Mucosa of gallbladder (tissue), 1 donor: ENCODE data around the gene CACNA1B. TPM values are rescaled to one million over a fixed set of nuclear protein-coding genes. Genes with fewer than 3 reads are reported as not detected.

ENCODE experiments used
- DNase-seq: peaks from one replicate; pipeline ENCODE4 v3.0.0-alpha.2; 2020; ENCODE audit warnings: low spot score
- total RNA-seq: library from RNA; stranded (reverse); gene quantifications from one replicate; pipeline ENCODE4 v1.2.1, GENCODE V29; 2021
- donor health status: DM: no; HTN: no; CAD: no.

The CACNA1B gene
- total RNA-seq, 1 donor from 2014 or later, result 0.43 TPM

DNA sequence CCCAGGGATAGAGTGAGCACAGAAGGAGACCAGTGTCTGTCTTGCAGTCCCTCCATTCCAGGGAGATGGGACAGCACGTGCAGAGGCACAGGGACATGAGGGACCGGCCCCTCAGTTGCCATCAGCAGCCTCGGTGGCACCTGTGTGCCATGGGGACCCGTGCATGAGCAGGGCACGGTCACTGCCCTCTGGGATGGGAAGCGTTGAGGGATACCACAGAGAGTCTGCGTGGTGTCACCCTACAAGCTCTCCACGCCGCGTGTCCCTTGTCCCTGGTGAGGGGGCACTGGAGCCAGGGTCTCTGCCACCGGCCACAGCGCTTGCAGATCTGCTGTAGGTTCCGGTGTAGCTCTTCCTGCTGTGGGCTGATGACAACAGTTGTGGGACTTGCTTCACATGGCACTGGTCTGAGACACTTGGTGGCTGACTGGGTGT, 108.1 kb downstream of the CACNA1B start:
- no peak for DNase-seq

DNA sequence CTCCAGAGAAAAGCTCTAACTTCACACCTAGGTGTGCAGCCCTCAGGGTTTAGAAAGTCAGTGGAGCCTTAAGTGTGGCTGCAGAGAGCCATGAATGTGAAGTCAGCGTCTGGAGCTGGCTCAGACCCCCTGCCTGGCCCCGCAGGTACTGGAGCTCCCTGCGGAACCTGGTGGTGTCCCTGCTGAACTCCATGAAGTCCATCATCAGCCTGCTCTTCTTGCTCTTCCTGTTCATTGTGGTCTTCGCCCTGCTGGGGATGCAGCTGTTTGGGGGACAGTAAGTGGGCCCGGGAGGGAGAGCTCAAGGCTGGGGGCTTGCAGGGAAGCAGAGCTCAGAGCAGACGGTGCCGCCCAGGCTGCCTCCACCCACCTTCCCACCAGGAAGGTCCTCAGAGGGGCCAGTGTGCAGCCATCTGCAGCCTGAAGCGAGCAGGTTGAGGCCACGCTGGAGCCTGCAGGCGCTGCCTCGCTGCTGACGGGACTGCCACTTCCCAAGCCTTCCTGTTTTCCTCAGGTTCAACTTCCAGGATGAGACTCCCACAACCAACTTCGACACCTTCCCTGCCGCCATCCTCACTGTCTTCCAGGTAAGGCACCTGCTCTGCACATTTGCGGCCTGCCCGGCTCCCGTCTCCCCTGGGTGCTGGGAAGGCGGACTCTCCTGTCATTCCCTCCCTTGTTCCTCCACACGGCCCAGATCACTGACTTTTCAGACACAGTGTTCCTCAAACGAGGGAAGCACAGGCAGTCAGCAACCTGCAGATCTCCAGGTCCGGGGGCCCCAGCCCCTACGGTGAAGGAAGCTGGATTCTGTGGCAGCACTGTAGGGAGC, 108.9 kb downstream of the CACNA1B start:
- DNase-seq, result no peak

DNA sequence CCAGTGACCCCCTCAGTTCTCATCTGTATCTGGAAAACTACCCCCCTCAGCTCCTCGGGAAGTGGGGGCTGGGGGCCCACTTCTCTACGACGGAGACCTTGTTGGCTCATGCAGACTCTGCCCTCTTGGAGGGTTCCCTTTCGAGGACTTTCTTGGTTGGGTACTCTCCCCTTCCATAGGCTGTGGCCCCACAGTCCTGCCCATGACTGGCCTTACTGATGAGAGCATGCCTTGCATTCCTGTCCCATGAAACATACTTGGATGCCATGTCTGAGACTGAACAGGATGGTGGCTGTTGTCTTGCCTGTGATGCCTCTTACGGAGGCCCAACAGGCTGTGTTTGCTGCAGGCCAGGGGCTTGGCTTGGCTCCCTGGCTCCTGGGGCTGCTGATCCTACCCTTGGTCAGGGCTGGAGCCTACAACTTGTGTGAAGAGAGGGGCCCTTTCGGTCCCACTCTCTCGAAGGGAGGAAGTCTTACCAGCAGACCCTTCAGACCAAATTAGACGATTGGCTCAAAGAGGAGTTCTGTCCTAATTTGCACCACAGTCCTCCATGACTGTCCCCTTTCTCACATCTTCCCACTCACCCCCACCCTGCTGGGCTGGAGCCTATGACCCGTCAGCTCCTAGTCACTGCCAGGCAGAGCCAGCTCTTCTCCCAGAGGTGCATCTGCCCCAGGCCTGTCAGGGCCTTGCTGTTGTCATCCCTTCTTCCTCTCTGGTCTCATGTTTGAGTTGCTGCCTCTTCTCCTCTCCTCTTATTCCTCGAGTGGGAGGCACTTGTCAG, 109.9 kb downstream of the CACNA1B start:
- no peak for DNase-seq

DNA sequence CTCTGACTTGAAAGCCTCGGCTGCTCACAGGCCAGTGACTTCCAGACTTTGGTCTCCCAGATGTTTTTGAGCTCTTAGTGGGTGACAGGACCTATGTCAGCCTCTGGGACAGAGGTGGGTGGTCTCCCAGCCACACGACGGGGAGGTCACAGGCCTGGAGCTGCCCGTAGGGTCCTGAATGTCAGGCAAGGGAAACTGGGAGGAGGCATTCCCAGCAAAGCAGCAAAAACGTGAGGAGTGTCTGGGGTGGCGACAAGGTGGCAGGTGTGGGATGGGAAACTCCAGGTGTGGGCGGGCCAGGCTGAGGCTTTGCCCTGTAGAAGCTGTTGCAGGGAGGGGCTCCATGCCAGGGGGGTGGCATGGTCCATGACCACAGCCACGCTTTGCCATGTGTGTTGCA, 110.5 kb downstream of the CACNA1B start:
- DNase-seq, result no peak

DNA sequence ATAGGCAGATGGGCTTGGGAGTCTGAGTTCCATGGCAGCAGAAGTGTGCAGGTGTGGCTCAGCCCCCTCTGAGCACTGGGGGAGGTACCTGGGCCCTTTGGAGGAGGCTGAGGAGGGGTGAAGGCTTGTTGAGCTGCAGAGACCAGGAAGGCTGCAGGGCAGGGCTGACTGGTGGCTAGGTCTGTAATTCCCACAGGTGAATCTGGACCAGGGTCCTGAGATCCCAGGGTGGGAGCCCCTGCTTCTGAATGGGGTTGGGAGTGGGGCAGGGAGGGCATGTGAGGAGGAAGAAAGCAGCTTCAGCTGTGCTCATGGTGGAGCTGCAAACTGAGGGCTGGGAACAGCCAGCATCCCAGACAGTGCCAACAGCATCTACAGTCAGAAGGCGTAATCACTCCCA, 111.1 kb downstream of the CACNA1B start:
- no peak for DNase-seq

DNA sequence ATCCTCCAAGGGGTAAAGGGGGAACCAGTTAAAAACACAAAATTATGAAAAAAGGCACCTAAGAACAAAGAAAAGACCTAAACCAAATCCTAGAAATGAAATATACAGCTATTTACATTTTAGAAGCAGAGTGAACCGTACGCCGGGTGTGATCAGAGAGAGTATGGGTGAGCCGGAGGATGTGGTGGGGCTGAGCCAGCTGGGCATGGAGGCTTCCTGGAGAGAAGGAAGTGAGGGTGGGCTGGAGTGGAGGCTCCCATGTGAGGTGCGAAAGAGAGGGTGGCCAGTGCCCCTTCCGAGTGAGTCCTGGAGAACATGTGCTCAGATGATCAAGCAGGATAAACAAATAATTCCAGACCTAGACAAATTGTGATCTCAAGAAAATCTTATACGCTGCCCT, 111.6 kb downstream of the CACNA1B start:
- DNase-seq, result no peak

DNA sequence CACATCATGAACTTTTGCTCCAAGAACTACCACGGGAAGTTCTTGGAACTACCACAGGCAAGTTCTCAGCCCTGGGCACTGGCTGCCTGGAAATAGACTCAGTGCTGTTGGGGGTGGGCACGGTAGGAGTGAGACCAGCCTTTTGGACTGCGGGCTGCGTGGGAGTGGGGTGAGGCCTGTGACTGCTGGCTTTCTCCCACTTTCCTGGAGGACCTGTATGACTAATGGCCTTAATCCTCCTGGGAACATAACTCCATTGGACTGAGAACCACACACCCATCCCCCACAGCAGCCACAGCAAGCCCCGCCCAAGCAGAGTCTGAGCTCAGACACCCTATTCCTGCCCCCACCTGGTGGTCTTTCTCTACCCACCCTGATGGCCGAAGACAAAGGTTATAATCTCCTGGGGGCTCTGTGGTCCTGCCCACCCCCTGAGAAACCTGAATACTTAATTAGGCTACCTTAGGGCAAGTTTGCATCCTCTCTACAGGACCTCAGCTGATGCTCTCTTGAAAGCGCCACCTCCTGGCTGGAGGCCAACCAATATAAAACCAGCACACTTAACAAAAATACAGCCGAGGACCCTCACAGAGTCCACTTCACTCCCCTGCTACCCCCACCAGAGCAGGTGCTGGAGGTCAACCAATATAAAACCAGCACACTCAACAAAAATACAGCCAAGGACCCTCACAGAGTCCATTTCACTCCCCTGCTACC, 112.6 kb downstream of the CACNA1B start:
- DNase-seq, result no peak

DNA sequence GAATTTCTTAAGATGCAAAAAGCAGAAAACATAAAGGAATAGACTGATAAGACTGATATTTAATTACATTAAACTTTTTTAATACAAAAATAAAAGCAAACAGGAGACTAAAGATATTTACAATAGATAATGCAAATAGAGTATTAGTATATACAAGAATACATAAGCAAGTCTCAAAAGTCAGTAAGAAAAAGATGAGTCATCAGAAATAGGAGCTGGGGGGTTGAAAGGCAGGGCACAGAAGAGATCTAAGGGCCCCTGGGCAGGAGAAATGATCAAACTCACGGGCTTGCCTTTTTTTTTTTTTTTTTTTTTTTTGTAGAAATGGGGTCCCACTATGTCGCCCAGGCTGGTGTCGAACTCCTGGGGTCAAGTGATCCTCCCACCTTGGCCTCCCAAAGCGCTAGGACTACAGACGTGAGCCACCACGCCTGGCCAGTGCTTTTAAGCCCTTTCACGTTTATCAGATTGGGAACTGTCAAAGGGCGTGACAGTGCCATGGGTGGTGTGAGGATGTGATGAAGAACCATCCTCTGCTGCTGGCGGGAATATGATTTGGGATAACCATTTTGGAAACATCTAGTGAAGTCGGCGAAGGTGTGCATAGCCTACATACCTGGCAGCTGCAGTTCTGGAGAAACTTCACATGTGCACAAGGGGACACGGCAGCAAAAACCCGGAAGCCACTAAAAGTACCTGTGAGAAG, 126.1 kb downstream of the CACNA1B start:
- no peak for DNase-seq

DNA sequence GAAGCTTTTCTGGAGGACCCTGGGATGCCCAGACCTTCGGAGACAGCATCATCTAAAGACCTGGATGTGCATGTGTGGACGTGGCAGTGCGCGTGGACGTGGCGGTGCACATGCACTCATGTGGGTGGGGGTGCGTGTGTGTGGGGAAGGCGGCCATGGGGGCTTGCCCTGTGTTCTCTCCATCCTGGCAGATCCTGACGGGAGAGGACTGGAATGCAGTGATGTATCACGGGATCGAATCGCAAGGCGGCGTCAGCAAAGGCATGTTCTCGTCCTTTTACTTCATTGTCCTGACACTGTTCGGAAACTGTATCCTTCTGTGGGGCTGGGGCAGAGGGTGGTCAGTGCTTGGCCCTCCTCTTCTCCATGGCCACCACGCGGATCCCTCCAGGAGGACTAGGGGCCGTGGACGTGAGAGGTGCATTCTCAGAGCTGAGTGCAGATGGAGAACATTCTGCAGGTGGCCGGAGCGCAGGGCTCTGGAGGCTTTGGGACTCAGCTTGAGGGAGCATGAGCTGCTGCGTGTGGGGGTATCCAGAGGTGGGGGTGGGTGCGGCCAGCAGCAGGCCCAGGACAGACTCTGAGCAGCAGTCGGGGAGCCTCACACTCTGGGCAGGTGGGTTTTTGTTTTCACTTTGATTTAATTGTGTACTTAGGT, 129.1 kb downstream of the CACNA1B start:
- DNase-seq, result no peak

DNA sequence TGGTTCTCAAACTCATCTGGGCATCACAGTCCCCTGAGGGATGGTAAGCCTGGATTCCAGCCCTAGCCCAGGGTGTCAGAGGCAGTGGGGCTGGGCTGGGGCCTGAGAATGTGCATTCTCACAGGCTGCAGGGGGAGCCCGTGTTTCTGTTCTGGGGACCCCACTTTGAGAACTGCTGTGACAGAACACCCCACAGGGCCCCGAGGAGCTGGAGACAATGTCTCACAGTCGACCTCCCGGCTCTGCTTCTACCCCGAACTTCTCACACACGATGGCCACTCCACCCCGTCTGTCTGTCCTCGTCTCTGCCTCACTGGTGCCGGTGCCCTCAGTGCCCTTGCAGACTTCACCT, 130.0 kb downstream of the CACNA1B start:
- DNase-seq, result no peak

DNA sequence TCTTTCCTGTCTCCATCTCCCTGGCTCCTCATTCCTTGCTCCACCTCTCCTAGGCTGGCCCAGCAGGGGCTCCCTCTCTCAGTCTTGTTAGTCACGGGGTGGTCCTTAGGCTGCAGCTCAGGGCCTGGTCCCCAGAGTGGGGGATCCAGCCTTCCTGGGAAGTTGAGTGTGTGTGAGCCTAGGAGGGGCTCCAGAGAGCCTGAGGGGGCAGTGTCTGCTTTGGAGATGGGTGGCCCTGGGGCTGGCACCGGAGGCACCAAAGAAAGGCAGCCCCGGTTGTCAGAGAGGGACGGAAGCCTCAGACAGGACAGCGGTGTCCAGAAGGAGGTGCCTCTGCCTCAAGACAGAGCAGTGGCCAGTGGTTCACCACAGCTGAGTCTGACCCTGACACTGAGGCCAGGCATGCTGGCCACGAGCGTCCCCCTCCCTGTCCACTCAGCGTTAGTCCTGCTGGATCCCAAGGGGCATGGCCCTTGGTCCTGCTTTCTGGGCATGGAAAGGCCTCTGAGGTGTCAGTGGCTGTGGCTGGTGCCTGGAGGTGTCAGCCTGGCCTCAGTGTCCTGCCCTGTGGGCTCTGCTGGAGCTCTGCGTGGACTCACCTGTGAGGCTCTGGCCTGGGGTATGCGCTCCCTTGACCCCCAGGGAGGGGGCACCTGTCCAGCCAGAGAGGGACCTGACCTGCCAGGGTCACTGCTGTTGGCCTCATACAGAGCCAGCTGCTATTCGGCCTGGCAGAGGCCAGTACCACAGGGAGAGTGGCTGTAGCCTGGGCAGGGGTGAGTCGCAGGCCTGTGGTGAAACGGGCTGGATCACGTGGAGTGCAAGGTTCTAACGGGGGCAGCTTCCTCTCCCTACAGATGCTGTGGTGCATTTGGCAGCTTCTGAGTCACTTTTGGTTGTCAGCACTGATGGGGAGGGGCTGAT, 130.6 kb downstream of the CACNA1B start:
- DNase-seq, result no peak

DNA sequence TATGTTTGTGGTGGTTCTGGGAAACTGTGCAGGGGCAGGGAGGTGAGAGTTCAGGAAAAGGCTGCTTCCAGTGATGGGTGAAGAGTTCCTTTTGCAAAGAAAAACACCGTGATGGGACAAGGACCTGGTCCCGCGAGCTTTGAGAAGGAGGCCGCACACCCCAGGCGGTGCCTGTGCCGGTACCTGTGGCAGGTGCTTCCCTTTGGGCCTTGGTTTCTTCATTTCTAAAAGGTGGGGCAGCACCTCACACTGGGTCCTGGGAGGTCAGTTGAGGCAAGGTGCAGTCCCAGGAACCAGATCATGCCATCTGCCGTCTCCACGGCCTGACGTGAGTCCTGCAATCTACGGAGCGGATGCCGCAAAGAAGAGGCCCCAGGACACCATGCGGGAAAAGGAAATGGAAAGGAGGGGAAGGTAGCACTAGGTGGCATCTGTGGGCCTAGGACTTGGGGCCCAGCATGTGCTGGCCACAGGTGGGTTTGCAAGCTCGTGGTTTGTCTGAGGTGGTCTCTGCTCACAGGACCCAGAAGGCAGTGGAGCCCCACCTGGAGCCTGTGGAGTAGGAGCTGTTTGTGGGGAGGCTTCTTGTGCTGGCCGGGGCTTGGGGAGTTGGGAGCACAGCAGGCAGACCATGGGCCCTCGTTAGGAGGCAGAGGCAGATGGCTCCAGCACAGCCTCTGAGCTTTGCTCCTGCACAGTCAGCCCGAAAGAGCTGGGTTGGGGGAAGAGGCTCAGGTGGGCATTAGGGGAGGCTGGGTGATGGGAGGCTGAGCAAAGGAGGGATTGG, 131.6 kb downstream of the CACNA1B start:
- no peak for DNase-seq

DNA sequence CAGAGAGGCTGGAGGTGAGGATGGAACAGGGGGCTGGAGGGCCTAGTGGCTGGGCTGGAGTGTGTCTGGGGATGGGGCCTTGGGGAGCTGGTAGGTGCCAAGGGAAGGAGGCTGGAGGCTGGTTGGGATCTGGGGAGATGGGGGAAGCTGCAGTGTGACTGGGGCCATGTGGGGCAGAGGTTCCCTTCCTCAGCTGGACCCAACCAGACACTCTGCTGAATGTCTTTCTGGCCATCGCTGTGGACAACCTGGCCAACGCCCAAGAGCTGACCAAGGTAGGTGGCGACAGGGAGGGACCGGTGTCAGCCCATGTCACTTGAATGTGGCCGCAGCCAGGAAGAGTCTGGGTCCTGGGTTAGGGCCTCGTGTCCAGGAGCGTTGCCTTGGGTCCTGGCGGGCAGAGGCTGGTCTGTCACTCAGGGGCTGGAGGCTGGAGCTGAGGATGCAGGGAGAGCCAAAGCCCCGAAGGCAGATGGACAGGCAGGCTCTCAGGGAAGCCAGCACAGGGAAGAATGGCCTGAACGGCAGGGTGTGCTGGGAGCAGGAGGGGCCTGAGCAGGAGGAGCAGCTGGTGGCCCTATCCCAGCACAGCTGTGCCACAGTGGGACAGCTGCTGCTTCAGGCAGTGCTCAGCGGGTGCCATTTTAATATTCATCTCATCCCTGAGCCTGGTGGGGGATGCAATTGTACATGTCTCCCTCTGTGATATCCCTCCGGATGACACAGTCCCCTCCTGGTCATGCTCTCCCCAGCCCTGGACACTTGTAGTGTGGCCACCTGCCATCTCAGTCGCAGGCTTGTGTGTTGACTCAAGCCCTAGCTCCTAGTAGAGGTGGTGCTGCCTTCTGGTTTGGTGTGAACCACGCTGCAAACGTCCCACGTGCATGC, 132.5 kb downstream of the CACNA1B start:
- no peak for DNase-seq

DNA sequence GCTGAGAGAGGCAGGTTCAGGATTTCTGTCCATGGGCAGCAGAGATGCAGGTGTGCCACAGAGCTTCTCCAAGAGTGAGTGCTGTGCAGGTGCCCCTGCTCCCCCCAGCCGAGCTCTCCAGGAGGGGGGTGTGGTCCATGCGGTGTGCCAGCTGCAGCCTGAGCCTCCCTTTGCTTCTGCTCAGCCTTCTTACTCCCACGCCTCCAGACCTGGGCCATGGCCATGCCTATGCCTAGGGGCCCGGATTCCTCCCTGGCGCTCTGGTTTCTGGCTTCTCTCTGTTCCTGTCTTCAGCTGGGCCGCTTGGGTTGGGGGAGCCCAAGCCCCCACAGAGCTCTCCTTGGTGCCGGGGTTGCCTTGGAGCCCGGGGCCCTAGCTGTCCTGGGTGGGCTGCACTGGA, 133.3 kb downstream of the CACNA1B start:
- no peak for DNase-seq

DNA sequence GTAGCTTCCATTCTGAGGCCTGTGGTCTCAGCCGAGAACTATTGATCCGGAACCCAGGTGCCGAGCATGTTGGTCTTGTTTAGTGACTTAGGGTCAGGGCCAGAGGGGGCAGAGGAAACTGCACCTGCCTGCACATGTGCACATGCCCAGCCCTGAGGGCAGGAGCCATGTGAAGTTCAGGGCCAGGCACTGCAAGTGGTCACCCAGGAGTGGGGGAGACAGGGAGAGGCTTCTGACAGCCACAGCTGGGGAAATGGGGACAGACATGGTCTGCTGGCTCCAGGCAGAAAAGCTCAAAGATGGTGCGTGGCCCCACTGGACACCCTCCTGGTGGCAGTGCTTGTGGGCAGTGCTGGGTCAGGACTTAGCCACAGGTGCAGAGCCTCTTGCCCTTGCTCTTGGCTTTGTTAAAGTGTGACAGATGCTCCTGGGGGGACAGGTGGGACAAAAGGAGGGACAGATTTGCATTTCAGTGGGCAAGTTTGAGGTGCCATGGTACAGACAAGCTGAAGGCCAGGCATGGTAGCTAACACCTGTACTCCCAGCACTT, 134.4 kb downstream of the CACNA1B start:
- no peak for DNase-seq

DNA sequence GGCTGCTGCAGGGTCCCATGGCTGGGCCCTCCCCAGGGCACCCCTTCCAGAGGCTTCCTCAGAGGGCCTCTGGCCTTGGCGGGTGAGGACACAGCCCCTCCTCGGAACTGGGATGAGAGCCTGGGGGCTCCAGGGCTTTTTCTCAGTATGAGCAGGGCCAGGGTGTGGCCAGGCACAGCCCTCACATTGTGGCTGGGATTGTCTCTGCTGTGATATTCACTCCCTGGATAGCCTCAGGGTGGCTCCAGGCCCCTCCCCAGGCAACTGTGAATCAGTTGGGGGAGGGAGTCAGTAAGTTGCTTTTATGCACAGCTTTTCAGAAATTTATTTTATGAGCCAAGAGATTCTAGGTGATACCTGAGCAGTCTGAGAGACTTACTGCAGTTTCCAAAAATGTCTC, 135.7 kb downstream of the CACNA1B start:
- no peak for DNase-seq

DNA sequence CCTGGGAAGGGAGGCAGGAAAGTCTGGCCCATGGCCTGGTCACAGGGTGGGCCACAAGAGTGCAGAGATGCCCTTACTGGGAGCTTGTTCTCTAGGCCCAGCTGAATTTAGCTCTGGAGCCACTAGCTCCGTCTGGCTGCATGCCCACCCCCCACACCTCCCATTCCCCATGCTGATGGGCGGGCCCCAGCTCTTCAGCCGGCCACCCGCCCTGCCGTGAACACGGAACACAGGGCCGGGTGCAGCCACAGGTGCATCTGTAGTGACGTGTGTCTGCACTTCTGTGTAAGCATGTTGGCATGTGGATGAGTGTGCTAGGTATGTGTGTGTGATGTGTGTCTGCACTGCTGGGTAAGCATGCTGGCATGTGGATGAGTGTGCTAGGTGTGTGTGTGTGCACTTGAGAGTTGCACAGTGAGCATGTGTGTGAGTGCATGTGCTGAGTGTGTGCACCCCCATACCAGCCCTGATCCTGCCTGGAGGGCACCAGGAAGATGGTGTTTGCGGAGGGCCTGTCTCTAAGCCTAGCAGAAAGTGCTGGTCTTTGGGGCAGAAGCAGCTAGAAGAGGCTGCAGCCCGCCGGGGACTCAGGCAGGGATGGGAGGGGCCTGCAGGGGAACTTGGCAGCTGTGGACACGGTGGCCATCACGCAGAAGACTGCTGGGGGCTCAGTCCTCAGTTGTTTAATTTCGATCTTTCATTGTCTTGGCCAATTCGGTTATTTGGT, 136.4 kb downstream of the CACNA1B start:
- no peak for DNase-seq
